ENCODE measurements around the gene YTHDC2. TPM values are rescaled to one million over a fixed set of nuclear protein-coding genes. Genes with fewer than 3 reads are reported as not detected.

Gene YTHDC2
- total RNA-seq: 12.9 TPM
- long read RNA-seq, full-length matches to known transcripts: 6 of 19 reads
- long read RNA-seq, partial matches to known transcripts: 9 of 19 reads
- long read RNA-seq, other reads (novel, unspliced or antisense): 4 of 19 reads

DNA sequence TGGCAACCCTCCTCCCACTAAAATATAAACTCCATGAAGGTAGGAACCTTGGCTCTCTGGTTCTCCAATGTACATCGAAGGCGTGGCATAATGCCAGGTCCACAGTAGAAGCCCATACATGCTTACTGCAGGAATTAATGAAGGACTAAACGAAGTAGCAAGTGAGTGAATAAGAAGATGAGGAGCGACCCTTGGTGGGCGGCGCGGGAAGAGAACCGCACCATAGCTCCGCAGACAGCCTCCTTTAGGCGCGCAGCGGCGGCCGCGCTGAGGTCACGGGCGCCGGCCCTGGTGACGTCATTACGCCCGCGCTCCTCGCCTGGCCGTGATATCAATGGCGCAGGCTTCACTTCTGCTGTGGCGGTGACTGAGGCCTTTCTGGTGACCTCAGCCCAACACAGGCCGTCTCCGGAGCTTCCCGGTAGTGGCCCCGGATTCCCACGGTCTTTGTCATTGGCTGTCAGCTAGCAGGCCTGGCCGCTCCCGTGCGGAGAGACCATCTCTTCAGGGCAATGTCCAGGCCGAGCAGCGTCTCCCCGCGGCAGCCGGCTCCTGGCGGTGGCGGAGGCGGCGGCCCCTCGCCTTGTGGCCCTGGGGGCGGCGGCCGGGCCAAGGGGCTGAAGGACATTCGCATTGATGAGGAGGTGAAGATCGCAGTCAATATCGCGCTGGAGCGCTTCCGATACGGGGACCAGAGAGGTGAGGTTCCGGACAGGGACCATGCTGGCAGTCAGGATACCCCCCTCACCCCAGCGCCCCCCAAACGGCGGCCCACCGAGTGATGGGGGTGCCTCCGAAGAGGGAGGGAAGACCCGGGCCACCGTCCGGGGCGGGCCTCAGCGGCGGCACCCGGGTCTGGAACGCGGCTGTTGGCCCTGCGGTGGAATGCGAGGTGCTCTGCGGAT, at the start of gene YTHDC2:
Gene YTHDC2 (plus strand): TSS at position 311 of the 905 bp plus-strand sequence. CDS start 202 bp downstream, at position 513.
- peak; percentile 99 for ATAC-seq (ENCODE audit: poor library complexity)
- intact Hi-C loops (cut with DNase I): loop anchor here (5.0 to 10.0 kb wide), 3 partner anchors 136 to 516 kb away; no protein-coding TSS in a partner anchor

DNA sequence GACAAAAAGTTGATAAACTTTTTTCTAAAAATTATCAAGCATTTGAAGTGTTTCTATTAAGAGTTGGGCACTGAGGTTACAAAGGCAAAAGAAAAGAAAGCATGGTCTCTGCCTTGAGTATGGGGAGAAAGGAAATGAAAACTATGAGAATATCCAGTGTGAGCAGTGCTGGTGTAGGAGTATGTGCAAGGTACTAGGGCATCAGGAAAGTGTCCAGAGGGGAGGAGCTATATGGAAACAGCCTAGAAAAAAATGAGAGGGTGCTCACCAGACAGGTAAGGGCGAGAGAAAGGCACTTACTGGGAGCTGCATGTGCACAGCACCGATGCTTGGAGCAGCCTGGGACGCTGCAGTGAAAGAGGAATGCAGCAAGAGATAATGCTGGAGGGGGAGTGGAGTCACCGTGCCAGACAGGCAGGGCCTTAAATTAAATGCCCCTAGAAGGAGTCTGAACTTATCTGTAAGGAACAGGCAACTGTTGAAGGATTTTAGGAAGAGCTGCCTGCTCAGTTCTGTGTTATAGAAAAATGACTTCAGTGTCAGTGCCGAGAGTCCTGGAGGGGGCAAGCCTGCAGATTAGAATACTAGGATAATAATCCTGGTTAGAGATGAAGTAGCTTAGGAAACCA, 39.3 kb upstream of the YTHDC2 start:
- DNase-seq (peak; percentile 41), ATAC-seq (ENCODE audit: poor library complexity) (peak; percentile 49)
- intact Hi-C loops (cut with DNase I): no loop called here

More for the DNA sequence above, at the start of gene YTHDC2:
- DNase-seq: peak; percentile 94

DNA sequence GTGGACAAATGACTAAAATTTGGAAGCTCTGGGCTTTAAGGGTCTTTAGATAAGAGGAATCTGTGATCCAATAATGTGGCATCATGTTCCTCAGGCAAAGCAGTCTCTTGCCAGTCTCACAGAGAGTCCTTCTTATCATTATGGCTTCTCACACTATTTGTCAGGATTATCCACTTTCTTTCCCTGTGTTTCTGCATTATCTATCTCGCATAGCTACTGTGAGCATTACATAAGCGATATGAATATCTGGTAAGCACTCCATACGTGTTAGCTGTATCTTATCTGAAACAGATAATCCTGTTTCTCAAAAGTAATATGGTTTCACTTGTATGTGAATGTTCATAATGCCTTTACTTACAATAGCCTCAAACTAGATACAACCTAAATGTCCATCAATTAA, 34.8 kb upstream of the YTHDC2 start:
- no peak for DNase-seq
- no peak for ATAC-seq (ENCODE audit: poor library complexity)
- intact Hi-C loops (cut with DNase I): no loop called here

DNA sequence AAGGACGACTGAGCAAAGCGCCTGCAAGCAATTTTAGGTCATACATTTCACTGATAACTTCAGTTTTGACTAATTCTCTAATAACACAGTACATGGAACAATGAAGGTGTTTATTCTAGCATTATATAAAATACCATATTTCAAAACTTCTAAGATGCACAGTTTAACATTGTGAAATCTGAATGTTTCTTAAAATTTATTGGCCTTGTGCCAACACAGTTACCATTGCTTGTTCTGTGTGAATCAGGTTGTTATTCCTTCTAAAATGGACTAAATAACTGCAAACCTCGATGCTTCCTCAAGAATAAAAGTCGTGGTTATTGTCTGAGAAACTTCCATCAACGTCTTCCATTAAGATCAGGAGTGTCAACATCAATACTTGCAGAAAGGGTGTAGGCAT, 33.3 kb upstream of the YTHDC2 start:
- ATAC-seq (ENCODE audit: poor library complexity) (no peak), DNase-seq (no peak)
- intact Hi-C loops (cut with DNase I): no loop called here

DNA sequence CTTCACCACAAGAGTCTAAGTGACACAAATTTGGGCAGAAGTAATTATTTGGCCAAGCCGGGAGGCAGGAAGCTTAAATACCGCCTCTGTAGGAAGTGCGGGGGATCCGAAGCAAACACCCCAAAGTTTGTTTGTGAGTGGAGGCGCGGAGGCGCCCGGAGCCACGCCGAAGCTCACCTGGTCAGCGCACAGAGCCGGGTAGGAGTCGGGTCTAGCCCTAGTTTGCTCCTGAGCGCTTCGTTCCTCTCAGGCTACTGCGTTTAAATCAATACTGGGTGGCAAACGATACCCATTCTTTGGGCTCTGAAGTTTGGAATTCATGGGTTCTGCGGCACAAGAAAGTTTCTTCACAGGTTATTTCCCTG, 26.1 kb upstream of the YTHDC2 start:
- peak; percentile 41 for ATAC-seq (ENCODE audit: poor library complexity)
- intact Hi-C loops (cut with DNase I): no loop called here
- no peak for DNase-seq

DNA sequence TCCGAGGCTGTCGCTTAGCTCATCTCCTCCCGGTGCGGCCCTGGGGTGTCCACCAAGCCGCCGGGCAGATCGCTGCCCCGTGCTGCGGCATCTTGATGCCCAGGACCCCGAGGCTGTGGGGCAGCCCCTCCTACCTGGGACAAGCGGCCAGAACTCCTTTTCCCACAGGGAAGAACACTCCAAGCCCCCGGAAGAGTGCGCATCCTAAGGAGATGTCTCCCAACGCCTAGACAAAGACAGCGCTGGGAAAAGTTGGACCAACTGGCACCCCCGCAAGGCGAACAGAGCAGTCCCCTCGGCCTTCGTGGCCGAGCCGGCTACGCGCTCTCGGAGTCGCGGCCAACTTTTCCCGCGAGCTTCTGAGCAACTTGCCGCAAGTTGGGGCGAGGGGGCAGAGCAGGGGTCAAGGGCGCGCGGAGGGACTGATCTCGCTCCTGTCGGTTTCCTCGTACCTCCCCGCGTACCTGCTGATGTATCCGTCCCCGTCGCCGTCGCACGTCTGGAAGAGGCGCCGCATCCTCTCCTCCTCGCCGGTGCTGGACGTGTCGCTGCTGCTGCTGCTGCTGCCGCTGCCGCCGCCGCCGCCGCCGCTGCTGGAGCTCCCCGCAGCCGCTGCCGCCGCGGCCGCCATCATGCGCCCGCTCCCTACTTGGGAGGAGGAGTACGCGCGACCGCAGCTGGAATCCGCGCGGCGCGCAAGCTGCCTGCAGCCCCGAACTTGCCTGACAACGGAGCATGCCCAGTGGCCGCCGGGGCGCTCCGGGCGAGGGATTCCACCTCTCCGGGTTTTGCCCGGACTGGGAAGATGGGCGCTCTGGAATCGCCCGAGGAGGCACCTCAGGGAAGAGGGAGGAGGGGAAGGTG, 25.5 kb upstream of the YTHDC2 start, which contains the start of gene MCC:
Gene MCC (minus strand): TSS at position 673 of the 864 bp plus-strand sequence.
- peak; percentile 86 for DNase-seq
- peak; percentile 96 for ATAC-seq (ENCODE audit: poor library complexity)
- intact Hi-C loops (cut with DNase I): no loop called here

DNA sequence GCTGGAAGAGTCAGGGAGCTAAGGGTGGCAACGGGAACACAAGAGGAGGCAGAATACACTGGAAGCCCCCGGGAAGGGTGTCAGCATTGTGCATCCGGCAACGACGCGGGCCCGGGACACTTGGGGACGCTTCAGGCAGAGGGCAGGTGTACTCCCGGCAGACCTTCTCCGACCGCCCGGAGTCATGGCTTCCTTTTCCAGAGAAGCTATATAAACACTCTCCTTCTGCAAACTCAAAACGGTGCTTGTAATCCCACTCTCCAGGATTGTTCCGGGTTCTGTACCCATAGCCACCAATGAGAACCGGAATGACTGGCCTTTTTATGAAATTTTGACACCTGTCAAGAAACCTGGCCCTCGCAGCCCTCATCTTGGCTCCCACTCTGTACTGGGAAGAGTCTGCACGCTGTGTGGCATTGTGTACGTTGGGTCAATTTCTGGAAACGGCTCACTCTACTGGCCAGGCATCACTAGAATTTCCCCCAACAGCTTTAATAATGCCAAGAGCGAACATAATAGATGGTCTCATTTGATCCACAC, 24.8 kb upstream of the YTHDC2 start:
- ATAC-seq (ENCODE audit: poor library complexity) (peak; percentile 35), DNase-seq (peak; percentile 42)
- intact Hi-C loops (cut with DNase I): no loop called here

DNA sequence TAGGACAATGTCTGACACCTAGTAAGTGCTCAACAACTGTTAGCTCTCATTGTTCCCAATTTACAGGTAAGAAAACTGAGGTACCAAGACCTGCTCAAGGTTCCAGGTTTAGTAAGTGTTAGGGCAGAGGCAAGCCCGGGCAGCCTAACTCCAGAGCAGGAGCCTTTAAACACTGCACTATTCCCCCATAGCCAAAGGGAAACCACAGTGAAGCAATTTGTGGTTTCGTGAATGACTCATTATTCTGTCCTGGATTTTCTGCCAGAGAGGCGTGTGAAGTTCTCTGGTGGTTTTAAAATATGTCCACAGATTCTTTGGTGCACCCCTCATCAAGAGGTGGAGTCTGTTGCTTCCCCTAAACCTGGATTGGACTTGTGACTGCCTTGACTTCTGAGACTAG, 24.2 kb upstream of the YTHDC2 start:
- intact Hi-C loops (cut with DNase I): no loop called here
- peak; percentile 47 for ATAC-seq (ENCODE audit: poor library complexity)
- no peak for DNase-seq

DNA sequence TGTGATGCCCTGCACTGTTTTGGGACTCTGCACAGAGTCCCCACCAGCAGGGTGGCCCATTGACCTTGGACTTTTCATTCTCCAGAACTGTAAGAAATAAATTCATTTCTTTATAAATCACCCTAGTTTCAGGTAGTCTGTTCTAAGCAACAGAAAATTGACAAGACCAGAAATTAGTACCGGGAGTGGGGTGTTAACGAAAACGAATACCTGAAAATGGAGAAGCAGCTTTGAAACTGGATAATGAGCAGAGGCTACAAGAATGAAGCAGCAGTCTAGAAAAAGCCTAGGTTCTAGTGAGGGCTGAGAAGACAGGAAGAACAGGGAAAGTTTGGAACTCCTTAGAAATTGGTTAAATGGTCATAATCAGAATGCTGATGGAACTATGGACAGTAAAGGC, 23.2 kb upstream of the YTHDC2 start:
- intact Hi-C loops (cut with DNase I): no loop called here
- ATAC-seq (ENCODE audit: poor library complexity): no peak
- DNase-seq: no peak

DNA sequence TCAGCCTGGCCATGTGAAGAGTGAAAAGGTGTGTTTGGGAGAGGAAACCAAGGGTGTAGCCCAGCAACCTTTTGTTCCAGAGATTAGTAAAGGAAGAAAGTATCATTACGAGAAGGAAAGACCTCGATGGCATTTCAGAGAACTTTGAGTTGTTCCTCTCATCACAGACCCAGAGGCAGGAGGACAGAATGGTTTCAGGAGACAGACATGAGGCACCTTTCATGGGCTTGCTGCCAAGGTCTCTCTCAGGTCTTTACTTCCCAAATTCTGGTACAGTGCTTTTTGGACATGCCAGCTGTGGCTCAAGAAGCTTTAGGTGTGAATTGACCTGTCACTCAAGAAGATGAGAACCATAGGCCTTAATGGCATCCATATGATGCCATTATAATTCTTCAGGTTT, 22.5 kb upstream of the YTHDC2 start:
- ATAC-seq (ENCODE audit: poor library complexity): no peak
- intact Hi-C loops (cut with DNase I): no loop called here
- DNase-seq: no peak

DNA sequence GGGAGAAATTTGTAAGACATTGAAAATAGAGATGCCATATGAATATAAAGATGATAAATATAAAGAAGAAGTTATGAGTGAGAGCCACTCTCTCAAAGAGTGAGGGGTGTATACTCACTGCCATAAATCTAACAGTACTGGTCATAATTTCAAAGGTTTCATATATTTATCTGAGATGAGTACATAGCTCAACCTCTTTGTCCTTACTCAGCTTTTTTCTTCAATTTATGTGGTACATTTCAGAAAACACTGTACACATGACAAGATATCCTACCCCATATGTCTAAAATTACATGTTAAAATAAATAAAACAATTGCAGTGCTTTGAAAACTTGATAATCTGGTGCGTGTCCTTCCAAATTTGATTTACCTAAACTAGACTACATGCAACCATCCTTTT, 20.0 kb upstream of the YTHDC2 start:
- ATAC-seq (ENCODE audit: poor library complexity) (no peak), DNase-seq (no peak)
- intact Hi-C loops (cut with DNase I): no loop called here

DNA sequence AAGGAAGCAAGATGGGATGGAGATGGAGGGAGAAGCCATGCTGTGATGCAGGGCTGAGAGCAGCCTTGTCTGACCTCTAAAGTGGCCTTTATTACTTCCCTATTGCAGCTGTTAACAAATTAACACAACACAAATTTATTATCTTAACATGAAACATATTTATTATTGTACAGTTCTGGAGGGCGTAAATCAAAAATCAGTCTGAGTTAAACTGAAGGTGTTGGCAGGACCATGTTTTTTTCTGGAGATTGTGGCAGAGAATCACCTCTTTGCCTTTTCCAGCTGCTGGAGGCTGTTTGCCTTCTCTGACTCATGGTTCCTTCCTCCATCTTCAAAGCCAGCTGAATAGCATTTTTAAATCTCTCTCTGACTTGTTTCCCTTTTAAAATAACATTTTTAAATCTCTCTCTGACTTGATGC, 18.1 kb upstream of the YTHDC2 start:
- ATAC-seq (ENCODE audit: poor library complexity) (no peak), DNase-seq (no peak)
- intact Hi-C loops (cut with DNase I): no loop called here

DNA sequence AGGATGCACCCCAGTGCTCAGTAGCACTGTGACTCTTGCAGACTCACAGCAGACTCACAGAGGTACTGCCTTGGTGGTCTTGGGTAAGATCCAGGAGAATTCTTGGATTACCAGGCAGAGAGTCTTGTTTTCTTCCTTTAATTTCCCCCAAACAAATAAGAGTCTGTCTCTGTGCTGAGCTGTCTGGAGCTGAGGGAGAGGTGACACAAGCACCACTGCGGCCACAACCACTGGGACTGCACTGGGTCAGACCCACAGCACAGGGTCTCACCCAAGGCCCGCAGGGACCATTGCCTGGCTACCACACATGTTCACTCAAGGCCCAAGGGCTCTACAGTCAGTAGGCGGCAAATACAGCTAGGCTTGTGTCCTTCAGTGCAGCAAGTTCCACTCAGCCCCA, 11.4 kb upstream of the YTHDC2 start:
- DNase-seq (no peak), ATAC-seq (ENCODE audit: poor library complexity) (no peak)
- intact Hi-C loops (cut with DNase I): no loop called here

DNA sequence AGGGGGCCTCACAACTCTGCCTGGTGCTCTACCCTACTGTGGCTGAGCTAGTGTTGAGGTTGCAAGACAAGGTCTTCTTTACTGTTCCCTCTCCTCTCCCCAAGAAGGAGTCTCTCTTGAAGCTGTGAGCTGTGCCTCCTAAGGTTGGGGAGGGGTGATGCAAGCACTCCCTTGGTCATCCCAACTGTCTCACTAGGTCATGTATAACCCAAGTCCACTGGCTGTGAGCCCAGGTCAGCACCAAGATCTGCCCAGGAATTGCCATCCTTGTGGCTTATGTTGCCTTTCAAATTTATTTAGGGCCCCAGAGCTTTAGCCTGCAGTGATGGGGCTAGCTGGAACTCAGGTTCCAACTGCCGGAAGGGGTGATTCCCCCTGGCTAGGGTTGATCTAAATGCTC, 10.3 kb upstream of the YTHDC2 start:
- intact Hi-C loops (cut with DNase I): no loop called here
- DNase-seq: no peak
- no peak for ATAC-seq (ENCODE audit: poor library complexity)

DNA sequence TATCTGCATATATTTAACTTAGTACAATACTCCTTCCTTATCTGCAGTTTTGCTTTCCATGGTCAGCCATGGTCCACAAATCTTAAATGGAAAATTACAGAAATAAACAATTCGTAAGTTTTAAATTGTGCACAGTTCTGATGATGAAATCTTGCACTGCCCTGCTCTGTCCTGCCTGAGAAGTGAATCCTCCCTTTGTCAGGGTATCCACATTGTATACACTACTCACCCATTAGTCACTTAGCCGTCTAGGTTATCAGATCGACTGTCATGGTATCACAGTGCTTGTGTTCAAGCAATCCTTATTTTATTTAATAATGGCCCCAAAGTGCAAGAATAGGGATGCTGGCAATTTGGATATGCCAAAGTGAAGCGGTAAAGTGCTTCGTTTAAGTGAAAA, 8.3 kb upstream of the YTHDC2 start:
- ATAC-seq (ENCODE audit: poor library complexity) (no peak), DNase-seq (no peak)
- intact Hi-C loops (cut with DNase I): no loop called here

DNA sequence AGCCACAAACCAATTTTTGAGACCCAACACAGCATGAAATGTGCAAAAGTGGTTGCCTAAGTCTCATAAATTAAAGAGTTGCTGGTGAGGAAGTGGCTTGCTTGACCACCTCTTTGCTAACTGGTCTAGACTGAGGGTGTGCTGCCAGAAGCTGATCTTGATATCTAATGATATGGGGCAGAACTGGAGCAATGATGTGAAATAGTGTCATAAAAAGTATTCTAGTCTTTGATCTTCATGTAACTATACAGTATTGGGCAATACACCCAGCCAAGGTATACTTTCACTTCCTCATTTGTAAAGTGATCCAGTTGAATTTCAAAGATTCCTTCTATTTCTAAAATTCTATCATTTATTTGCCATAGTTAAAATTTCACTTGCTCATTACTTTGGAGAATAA, 5.9 kb upstream of the YTHDC2 start:
- DNase-seq: no peak
- intact Hi-C loops (cut with DNase I): no loop called here
- ATAC-seq (ENCODE audit: poor library complexity): no peak

DNA sequence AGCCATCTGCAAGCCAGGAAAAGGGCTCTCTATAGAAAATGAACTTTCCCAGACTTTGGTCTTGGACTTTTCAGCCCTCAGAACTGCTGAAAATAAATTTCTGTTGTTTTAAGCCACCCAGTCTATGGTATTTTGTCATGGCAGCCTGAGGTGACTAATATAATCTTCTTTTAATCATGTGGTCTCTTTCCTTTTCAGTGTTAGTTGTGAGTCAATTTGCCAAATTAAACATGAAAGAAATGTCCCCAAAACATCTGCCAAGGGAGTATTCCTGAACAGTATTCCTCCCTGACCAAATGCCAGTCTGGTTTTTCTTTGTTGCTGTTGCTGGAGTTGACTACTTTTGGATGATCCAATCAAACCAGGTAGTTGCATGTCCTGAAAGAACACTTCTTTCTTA, 4.7 kb upstream of the YTHDC2 start:
- no peak for ATAC-seq (ENCODE audit: poor library complexity)
- DNase-seq: no peak
- intact Hi-C loops (cut with DNase I): no loop called here

DNA sequence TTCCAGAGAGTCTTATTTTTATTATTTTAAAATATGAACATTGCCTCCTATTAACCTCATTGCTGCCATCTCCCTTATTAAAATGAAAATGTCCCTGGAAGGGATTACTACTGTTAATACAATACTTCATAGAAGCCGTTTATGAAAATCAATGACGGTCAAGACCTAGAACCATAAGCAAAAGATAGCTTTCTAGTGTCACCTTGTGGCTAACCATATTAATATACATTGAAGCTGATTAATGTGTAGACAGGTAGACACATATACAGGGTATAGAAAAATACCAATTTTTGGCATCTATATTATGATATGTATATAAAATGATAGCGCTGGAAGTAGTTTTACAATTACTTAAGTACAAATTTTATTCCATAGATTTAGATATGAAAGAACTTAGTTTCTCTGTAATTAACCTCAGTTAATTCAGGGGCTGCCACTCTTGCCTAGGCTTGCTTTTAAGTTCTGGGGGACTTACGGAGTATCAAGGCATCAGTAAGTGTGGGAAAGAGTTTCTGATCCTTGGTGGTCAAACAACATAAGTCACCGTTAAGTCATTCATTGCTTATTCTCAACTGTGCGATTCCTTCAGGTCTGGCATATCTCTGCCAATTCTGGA, 2.5 kb upstream of the YTHDC2 start:
- DNase-seq (no peak), ATAC-seq (ENCODE audit: poor library complexity) (no peak)
- intact Hi-C loops (cut with DNase I): loop anchor here (5.0 to 10.0 kb wide), 3 partner anchors 134 to 514 kb away; no protein-coding TSS in a partner anchor
